ENCODE measurements around the gene MRPS18B. TPM values are rescaled to one million over a fixed set of nuclear protein-coding genes. Genes with fewer than 3 reads are reported as not detected.
A peak's percentile ranks its signal among the peaks of the same experiment; 100 is the strongest.

Gene MRPS18B
- total RNA-seq, 2 donors from 2014 or later, result 65.6 to 87.7 TPM

GRCh38 chr6:30613251-30614043, 4.2 kb upstream of the MRPS18B start:
- peak overlapping the region; percentile 97 for H3K27ac ChIP-seq
- peaks cover 25% of the 10 kb centered on the region for H3K36me3 ChIP-seq
- no peaks in the 10 kb centered on the region for H3K9me3 ChIP-seq
- no peak for TF ChIP-seq CTCF (IDR thresholded peaks at IDR 0.05)
- no peak for DNase-seq (ENCODE audit: low spot score)
- H3K4me3 ChIP-seq, result no peak overlapping the region
- H3K4me1 ChIP-seq, result peaks cover 0 to 58% of the 10 kb centered on the region in 2 donors
- no peaks in the 10 kb centered on the region for H3K27me3 ChIP-seq

- DNase-seq (ENCODE audit: low spot score), result no peak
Observed at GRCh38 chr6:30614044-30614842, 3.4 kb upstream of the MRPS18B start.

GRCh38 chr6:30614843-30615218, 2.8 kb upstream of the MRPS18B start:
- DNase-seq (ENCODE audit: low spot score), result peak; percentile 91
- no peaks in the 10 kb centered on the region for H3K9me3 ChIP-seq
- peak overlapping the region; percentile 97 for H3K27ac ChIP-seq
- peak overlapping the region; percentile 78 to 95 for H3K4me3 ChIP-seq
- H3K27me3 ChIP-seq, result no peaks in the 10 kb centered on the region
- H3K4me1 ChIP-seq, result peaks cover 0 to 63% of the 10 kb centered on the region in 2 donors
- peaks cover 22% of the 10 kb centered on the region for H3K36me3 ChIP-seq
- no peak for TF ChIP-seq CTCF (IDR thresholded peaks at IDR 0.05)

More at GRCh38 chr6:30614044-30614842, 3.4 kb upstream of the MRPS18B start:
- no peak for TF ChIP-seq CTCF (IDR thresholded peaks at IDR 0.05)
- H3K27me3 ChIP-seq, result no peaks in the 10 kb centered on the region
- peaks cover 18% of the 10 kb centered on the region for H3K36me3 ChIP-seq
- no peaks in the 10 kb centered on the region for H3K9me3 ChIP-seq
- H3K4me1 ChIP-seq, result peaks cover 0 to 66% of the 10 kb centered on the region in 2 donors
- peak overlapping the region; percentile 78 to 95 for H3K4me3 ChIP-seq
- H3K27ac ChIP-seq, result peak overlapping the region; percentile 97

GRCh38 chr6:30615219-30615957, 2.3 kb upstream of the MRPS18B start:
- Histone ChIP-seq H3K9me3 (no peaks in the 10 kb centered on the region), H3K36me3 (peaks cover 27% of the 10 kb centered on the region), H3K27ac (peak overlapping the region; percentile 97), H3K4me3 (peak overlapping the region; percentile 78 to 95), H3K27me3 (no peaks in the 10 kb centered on the region), H3K4me1 (peaks cover 0 to 58% of the 10 kb centered on the region in 2 donors)
- no peak for DNase-seq (ENCODE audit: low spot score)
- TF ChIP-seq CTCF (IDR thresholded peaks at IDR 0.05), result no peak

- peaks cover 0 to 50% of the 10 kb centered on the region in 2 donors for H3K4me1 ChIP-seq
- peaks cover 34% of the 10 kb centered on the region for H3K36me3 ChIP-seq
- no peaks in the 10 kb centered on the region for H3K27me3 ChIP-seq
- H3K4me3 ChIP-seq, result peak overlapping the region; percentile 78 to 95
- no peak for DNase-seq (ENCODE audit: low spot score)
- H3K27ac ChIP-seq, result peak overlapping the region; percentile 97
- no peaks in the 10 kb centered on the region for H3K9me3 ChIP-seq
- no peak for TF ChIP-seq CTCF (IDR thresholded peaks at IDR 0.05)
Observed at GRCh38 chr6:30615958-30616810, 1.5 kb upstream of the MRPS18B start.
